HepG2 (cell line): ENCODE data around the gene EPN3. TPM values are rescaled to one million over a fixed set of nuclear protein-coding genes. Genes with fewer than 3 reads are reported as not detected.
A peak's percentile ranks its signal among the peaks of the same experiment; 100 is the strongest.

Experiments
- ARID2 ChIP-seq: sonication (generic); formaldehyde crosslinking; IDR thresholded peaks from 2 replicates; pipeline ENCODE4 v1.8.1; 2022; ENCODE audit warnings: mild to moderate bottlenecking, missing genetic modification reagents, borderline replicate concordance
- CEBPB ChIP-seq: IDR thresholded peaks from 2 replicates; pipeline ENCODE4 v1.6.1; 2011; ENCODE audit warnings: low read depth, low read length, improper control_type of control experiment, borderline replicate concordance
- E2F2 ChIP-seq: sonication (generic); formaldehyde crosslinking; IDR thresholded peaks from 2 replicates; pipeline ENCODE4 v1.4.0; 2020; ENCODE audit warnings: missing genetic modification reagents, borderline replicate concordance
- ELK4 ChIP-seq: sonication (generic); formaldehyde crosslinking; IDR thresholded peaks from 2 replicates; pipeline ENCODE4 v1.9.0; 2021; ENCODE audit warnings: missing genetic modification reagents, borderline replicate concordance
- GZF1 ChIP-seq: sonication (generic); formaldehyde crosslinking; IDR thresholded peaks from 2 replicates; pipeline ENCODE4 v1.5.1; 2020; ENCODE audit warnings: mild to moderate bottlenecking, missing genetic modification reagents
- MXD1 ChIP-seq: sonication (generic); formaldehyde crosslinking; IDR thresholded peaks from 2 replicates; pipeline ENCODE4 v1.4.0; 2020; ENCODE audit warnings: mild to moderate bottlenecking, missing genetic modification reagents
- NFIB ChIP-seq: sonication (generic); formaldehyde crosslinking; IDR thresholded peaks from 2 replicates; pipeline ENCODE4 v1.9.0; 2021; ENCODE audit warnings: missing genetic modification reagents, mild to moderate bottlenecking, borderline replicate concordance
- PAF1 ChIP-seq: IDR thresholded peaks from 2 replicates; pipeline ENCODE4 v1.6.1; 2016; ENCODE audit warnings: missing genetic modification reagents, missing compliant biosample characterization
- PPARG ChIP-seq: conservative IDR thresholded peaks from 2 replicates; pipeline ENCODE4 v1.6.1; 2016; ENCODE audit warnings: missing biosample characterization, missing genetic modification reagents
- PTBP1 ChIP-seq: fragments of 200-400 bp; formaldehyde crosslinking; IDR thresholded peaks from 2 replicates; pipeline ENCODE4 v1.6.1; 2018; ENCODE audit warnings: low read length, low read depth; ENCODE audit not compliant: poor library complexity, severe bottlenecking
- SIN3B ChIP-seq: fragments of 150-350 bp; IDR thresholded peaks from 2 replicates; pipeline ENCODE4 v1.6.1; 2014; ENCODE audit warnings: low read length
- SMAD1 ChIP-seq: sonication (generic); formaldehyde crosslinking; IDR thresholded peaks from 2 replicates; pipeline ENCODE4 v1.4.0; 2020; ENCODE audit warnings: missing genetic modification reagents, low read depth, mild to moderate bottlenecking, borderline replicate concordance
- SNAPC4 ChIP-seq: sonication (generic); formaldehyde crosslinking; IDR thresholded peaks from 2 replicates; pipeline ENCODE4 v1.4.0; 2020; ENCODE audit warnings: mild to moderate bottlenecking, missing genetic modification reagents
- SNAPC5 ChIP-seq: sonication (generic); formaldehyde crosslinking; IDR thresholded peaks from 2 replicates; pipeline ENCODE4 v1.8.1; 2023; ENCODE audit warnings: mild to moderate bottlenecking, missing genetic modification reagents, borderline replicate concordance
- TBX3 ChIP-seq: fragments of 450-650 bp; IDR thresholded peaks from 2 replicates; pipeline ENCODE4 v1.6.1; 2017; ENCODE audit warnings: antibody characterized with exemption, mild to moderate bottlenecking, inconsistent platforms, borderline replicate concordance
- ZBTB26 ChIP-seq: IDR thresholded peaks from 2 replicates; pipeline ENCODE4 v1.6.1; 2016; ENCODE audit warnings: missing compliant biosample characterization, missing genetic modification reagents, borderline replicate concordance
- ZFP62 ChIP-seq: sonication (generic); formaldehyde crosslinking; IDR thresholded peaks from 2 replicates; pipeline ENCODE4 v1.4.0; 2020; ENCODE audit warnings: missing genetic modification reagents
- ZFY ChIP-seq: sonication (generic); formaldehyde crosslinking; IDR thresholded peaks from 2 replicates; pipeline ENCODE4 v1.4.0; 2020; ENCODE audit warnings: missing genetic modification reagents
- ZNF12 ChIP-seq: sonication (generic); formaldehyde crosslinking; IDR thresholded peaks from 2 replicates; pipeline ENCODE4 v1.5.0; 2020; ENCODE audit warnings: missing genetic modification reagents
- ZNF138 ChIP-seq: sonication (generic); formaldehyde crosslinking; IDR thresholded peaks from 2 replicates; pipeline ENCODE4 v1.5.0; 2020; ENCODE audit warnings: mild to moderate bottlenecking, low read depth, missing genetic modification reagents
- ZNF354B ChIP-seq: sonication (generic); formaldehyde crosslinking; IDR thresholded peaks from 2 replicates; pipeline ENCODE4 v1.8.0; 2022; ENCODE audit warnings: mild to moderate bottlenecking, missing genetic modification reagents
- polyA plus RNA-seq, 8 experiments: library from polyadenylated mRNA; depleted of rRNA in 3 of 8; stranded (reverse) in 7 of 8; unstranded in 1 of 8; fragments of >200 nt; fragmentation: Illumina TruSeq in 4 of 8; extraction: Trizol in 4 of 8; gene quantifications; 2 replicates each; pipeline versions ENCODE4 v1.2.1 to v1.2.3, GENCODE V29; 2011 to 2016; ENCODE audit warnings: low read depth in 4 of 8, missing spikeins in 1 of 8, mixed read lengths in 1 of 8; ENCODE audit not compliant: insufficient read depth in 1 of 8
- total RNA-seq, 5 experiments: library from RNA; depleted of rRNA; stranded (reverse); fragments of >200 nt; fragmentation: Illumina TruSeq; extraction: Trizol; gene quantifications; 2 replicates each; pipeline ENCODE4 v1.2.3, GENCODE V29; 2016; ENCODE audit warnings: low read depth in 1 of 5

Gene EPN3
- total and polyA plus RNA-seq, 2 of the 13 experiments (the other 11 are each of a cell fraction or from before 2014, with no cell fraction given) = 0.11 to 0.95 TPM

- TF ChIP-seq SNAPC5 (CRISPR knock-in tag) (no peak), ELK4 (CRISPR knock-in tag) (no peak), PPARG (CRISPR knock-in tag) (no peak), ARID2 (CRISPR knock-in tag) (no peak), NFIB (no peak), ZNF138 (CRISPR knock-in tag) (no peak), SIN3B (no peak), E2F2 (CRISPR knock-in tag) (no peak), GZF1 (CRISPR knock-in tag) (no peak), SNAPC4 (CRISPR knock-in tag) (no peak), MXD1 (CRISPR knock-in tag) (peak; percentile 49; the same call in 1 of the 2 replicates), CEBPB (no peak), ZBTB26 (0 out of 2 replicates have a peak, but pooled peaks have one; percentile 23), SMAD1 (CRISPR knock-in tag) (no peak; the same call in 1 of the 2 replicates), ZFY (CRISPR knock-in tag) (peak; percentile 62), ZFP62 (no peak), TBX3 (no peak), PTBP1 (no peak), ZNF12 (CRISPR knock-in tag) (no peak), ZNF354B (CRISPR knock-in tag) (no peak), PAF1 (CRISPR knock-in tag) (no peak)
Measured at GRCh38 chr17:50518384-50519023, 14.0 kb upstream of the EPN3 start (continued).
